ENCODE results near the gene STK32C.

GRCh38 chr10:132289439-132289838, 18.3 kb downstream of the STK32C start:
- TF ChIP-seq CTCF (IDR thresholded peaks at IDR 0.05; ENCODE audit: poor library complexity, severe bottlenecking) (no peak), EP300 (conservative IDR thresholded peaks at IDR 0.05; ENCODE audit: poor library complexity, severe bottlenecking) (no peak), RAD21 (conservative IDR thresholded peaks at IDR 0.05) (no peak), POLR2AphosphoS5 (IDR thresholded peaks at IDR 0.05) (no peak), MXI1 (conservative IDR thresholded peaks at IDR 0.05; ENCODE audit: poor library complexity, severe bottlenecking) (no peak), REST (IDR thresholded peaks at IDR 0.05; ENCODE audit: borderline replicate concordance) (no peak), SMC3 (conservative IDR thresholded peaks at IDR 0.05; ENCODE audit: poor library complexity) (no peak), TAF1 (IDR thresholded peaks at IDR 0.05; ENCODE audit: low read depth) (no peak)

All from neural cell (in vitro differentiated cells).